Glomerular visceral epithelial cell (primary cell): Measurements from ENCODE around the gene DPYSL4.
"Not testable (repeated sequence)": the region's sequence is repeated elsewhere in the genome, so short reads cannot be mapped to it uniquely, and the experiment has no call there.

Experiments
- DNase-seq: peaks from one replicate; pipeline ENCODE4 v3.0.0-alpha.2; 2016; ENCODE audit errors: extremely low spot score

The DPYSL4 gene

DNA sequence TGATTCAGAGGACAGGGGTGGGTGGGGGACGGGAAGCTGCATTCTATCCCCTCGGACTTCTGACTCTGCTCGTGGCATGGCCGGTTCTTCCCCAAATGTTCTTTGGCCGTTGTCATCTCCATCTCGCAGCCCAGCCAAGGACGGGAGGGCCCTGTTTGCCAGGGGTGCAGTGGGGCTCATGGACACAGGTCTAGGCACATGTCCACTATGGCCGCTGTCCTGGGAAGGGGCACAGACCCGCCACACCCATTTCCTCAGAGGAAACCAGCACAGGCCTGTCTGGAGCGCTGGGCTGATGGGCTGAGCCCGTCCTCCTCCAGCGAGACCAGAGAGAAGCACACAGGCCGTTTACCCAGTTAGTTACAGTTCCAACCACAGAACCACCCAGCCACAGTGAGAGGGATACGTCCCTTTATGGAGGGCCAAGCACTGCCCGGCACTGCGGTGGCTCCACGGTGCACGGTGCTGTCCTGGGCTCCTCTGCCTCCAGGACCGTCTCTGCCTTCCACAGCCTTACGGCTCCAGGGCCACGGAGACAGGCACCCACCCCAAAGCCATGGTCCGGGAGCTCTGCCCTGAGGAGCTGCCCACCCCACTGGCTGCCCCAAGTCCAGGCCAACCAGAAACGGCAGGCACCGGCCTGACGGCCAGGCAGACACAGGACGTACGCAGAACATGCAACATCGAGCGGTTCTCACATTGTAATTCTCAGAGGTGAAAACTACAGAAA is 20.2 kb downstream of the DPYSL4 start:
- DNase-seq = no peak

DNA sequence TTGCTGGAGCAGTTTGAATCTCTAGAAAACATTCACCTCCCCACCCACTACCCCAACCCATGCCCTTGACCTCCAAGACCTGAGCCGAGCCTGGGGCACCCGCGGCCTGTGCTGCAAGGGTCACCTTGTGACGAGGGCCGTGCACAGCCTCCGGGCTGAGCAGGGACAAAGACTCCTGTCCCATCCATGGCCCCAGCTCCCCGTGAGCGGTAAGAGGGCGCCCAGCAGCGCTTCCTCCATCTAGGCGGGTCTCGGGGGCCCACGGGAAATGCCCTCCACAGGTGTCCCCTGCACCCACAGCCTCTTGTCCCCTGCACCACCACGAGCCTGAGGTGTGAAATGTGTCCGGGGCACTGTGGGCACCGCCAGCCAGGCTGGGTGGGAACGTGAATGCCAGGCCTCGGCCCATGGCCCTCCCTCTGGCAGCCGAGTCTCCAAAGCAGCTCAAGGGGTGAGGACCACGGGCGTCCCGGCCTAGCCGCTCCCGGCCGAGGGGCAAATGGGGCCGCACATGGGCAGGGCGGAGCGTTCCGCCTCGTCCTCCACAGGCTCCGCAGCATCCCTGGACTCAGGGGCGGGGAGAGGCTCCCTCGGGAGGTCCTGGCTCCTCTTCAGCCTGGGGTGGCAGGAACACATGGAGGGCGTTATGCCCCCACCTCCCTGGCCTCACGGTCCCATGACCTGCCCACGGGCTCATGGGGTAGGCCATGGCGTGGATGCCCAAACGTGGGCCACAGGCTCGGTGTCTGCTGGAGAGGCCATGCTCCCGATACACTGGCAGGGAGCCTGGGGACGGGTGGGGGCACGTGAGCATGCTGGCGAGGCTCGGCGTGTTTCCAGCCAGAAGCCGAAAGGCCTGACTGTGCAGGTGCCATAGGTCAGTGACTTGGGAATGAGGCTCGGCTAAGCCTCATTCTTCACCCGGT is 21.1 kb downstream of the DPYSL4 start:
- no peak for DNase-seq

DNA sequence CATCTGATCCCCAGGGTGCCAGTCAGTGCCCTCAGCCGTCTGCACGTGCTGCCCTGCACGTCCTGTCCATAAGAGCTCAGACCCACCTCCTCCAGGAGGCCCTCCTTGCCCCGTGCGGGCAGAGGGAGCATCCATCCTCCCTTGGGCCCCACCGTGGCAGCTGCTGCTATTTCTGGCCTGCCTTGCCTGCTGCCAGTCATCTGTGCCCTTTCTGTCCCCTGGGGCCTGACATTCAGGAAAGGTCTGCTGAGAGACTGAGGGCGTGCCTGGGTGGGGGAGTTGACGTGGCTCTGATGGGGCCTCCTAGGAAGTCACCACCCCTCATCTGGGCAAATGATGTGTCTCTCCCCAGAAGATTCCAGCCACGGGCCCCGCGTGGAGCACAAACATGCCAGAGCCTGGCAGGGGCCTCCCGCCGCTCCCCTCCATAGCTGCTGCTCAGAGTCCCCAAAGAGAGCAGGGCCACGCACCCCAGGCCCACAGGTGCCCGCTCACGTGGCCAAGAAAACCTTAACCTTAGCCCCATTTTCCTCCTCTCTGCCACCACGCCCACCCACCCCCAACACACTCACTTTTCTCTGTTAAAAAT is 21.8 kb downstream of the DPYSL4 start:
- no peak for DNase-seq

DNA sequence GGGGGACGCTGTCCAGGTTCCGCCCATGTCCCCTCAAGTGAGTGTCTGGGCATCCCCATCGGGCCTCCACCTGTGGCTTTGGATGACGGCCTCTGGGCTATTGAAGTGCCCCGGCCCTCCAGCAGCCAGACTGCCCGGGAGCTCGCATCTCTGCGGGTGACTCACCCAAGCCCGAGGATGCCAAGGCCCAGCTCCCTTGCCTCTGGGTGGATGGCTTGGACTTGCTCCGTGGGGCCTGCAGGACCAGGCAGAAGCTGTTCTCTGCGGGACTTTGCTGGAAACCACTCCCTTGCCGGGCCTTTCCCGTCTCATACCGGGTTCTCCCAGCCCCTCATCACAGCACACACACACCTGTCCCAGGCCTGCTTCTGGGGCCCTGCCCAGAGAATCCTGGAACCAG is 22.4 kb downstream of the DPYSL4 start:
- peak; percentile 18 for DNase-seq

DNA sequence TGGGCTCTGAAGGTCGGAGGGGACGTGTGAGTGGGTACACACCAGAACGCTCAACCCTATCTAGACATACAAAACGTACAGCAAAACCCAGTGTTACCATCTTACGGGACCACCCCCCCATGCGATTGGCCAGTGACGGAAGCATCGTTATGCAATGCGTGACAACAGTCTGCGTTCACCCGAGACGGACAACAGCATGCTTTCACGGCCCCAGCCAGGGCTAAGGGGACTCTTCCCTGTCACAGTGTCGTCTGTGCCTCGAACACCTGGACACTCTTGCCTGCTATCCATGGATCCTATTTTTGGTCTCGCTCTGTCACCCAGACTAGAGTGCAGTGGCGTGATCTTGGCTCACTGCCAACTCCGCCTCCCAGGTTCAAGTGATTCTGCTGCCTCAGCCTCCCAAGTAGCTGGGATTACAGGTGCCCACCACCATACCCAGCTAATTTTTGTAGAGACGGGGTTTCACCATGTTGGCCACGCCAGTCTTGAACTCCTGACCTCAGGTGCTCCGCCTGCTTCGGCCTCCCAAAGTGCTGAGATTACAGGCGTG is 23.3 kb downstream of the DPYSL4 start:
- no peak for DNase-seq

DNA sequence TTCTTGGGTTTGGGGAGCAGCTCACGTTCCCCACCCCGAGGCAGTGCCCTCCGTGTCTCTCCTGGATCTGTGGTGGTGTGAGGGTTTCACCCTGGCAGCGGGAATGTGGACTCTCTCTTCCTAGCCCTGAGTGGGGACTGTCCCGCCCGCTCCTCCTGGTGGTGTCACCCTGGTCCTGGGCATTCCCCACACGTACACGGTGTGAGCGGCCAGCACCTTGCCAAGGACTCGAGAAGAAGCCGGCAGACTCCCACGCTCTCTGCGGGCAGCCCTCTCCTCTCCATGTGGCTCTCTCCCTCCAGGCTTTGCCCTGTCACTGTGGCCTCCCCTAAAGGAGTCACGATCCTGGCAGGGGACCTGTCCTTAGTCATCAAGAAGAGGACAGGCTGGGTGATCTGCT is 24.0 kb downstream of the DPYSL4 start:
- DNase-seq = no peak

DNA sequence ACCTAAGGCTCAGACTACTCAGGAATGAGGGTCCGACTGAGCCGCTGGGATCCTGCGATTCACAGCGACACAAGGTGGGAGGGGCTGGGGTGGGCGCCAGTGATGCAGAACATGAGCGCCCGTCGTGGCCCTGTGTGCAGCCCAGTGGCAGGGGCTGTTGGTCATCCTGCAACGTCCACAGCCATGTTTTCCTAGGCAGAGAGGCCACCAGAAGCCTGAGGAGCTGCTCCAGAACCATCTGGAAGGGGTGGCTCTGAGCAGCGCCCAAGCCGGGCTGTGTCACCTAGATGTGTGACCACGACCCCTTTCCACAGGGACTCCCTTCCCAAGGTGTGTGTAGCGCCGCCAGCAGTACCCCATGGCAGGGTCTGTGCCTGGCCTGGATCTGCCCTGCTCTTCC is 24.5 kb downstream of the DPYSL4 start:
- DNase-seq = no peak

DNA sequence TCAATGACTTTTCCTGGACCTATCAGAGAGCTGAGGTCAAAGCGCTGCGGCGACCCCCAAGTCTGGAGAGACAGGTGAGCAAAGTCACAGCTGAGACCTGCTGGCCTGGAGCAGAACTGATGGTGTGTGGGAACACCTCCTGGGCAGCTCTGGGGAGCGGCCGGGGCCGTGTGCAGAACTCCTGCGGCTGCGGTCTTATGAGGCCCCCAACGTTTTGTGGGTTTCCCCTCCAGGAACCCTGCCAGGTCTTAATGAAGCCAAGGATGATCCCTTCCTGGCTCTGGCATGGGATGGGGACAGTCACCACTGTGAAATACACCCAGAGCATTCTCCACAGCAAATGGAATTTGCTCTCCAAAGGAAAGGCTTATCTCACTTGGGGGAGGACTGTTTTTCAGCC is 26.1 kb downstream of the DPYSL4 start:
- DNase-seq = no peak

DNA sequence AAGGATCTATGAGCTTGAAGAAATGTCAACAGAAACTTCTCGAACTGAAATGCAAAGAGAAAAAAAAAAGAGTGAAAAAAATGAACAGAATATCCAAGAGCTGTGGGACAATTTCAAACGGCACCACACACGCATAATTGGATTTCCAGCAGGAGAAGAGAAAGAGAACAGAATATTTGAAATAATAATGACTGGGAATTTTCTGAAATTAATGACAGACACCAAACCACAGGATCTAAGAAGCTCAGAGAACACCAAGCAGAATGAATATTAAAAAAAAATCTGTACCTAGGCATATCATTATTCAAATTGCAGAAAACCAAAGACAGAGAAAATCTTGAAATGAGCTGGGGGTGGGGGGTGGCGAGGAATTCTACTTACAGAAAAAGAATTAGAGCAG is 27.2 kb downstream of the DPYSL4 start:
- no peak for DNase-seq

DNA sequence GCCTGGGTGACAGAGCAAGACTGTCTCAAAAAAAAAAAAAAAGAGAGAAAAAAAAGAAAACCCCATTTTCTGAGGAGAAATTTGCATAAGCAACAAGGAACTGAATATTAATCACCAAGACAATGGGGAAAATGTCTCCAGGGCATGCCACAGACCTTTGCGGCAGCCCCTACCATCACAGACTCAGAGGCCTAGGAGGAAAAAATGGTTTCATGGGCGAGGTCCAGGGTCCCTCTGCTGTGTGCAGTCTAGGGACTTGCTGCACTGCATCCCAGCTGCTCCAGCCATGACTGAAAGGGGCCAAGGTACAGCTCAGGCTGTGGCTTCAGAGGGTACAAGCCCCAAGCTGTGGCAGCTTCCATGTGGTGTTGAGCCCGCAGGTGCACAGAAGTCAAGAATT is 29.7 kb downstream of the DPYSL4 start:
- not testable (repeated sequence) for DNase-seq

DNA sequence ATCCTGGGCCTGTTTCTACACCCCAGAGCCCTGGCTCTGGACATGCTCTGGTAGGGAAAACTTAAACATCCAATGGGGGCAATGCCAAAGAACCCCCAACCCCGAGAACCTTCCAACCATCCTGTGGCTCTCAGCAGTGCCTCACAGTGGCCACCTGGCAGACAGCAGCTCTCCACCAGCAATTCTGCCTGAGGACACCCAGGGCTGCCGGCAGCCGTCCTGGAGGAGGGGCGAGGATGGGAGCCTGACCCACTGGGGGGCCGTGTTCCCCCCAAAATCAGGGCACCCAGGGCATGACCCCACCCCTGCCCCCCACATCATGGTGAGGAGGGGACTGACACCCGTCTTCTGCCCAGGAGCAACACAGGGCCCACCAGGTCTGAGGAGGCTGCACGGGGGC is 32.7 kb downstream of the DPYSL4 start:
- no peak for DNase-seq

DNA sequence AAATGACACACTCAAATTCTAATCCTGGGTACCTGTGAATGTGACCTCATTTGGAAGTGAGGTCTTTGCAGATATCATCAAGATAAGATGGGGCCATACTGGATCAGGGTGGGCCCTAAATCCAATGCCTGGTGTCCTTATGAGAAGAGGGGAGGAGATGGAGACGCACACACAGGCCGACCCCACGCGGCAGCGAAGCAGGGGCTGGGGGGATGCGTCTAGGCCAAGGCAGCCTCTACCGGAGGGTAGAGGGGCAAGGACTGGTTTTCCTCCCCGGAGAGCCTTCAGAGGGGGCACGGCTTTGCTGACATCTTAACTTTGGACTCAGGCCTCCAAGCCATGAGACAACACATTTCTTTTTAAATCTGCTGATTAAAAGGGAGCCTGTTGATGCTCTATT is 33.3 kb downstream of the DPYSL4 start:
- DNase-seq = no peak

DNA sequence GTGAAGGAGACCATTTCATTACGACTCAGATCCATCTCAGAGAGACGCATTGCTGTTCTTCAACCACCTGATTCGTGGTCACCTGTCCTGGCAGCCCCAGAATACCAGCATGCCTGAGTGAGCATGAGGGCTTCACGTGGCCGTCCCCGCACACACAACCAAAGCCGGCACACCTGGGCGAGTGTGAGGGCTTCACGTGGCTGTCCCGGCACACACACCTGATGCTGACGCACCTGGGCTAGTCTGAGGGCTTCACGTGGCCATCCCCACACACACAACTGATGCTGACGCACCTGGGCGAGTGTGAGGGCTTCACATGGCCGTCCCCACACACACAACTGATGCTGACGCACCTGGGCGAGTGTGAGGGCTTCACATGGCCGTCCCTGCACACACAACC is 34.2 kb downstream of the DPYSL4 start:
- not testable (repeated sequence) for DNase-seq

DNA sequence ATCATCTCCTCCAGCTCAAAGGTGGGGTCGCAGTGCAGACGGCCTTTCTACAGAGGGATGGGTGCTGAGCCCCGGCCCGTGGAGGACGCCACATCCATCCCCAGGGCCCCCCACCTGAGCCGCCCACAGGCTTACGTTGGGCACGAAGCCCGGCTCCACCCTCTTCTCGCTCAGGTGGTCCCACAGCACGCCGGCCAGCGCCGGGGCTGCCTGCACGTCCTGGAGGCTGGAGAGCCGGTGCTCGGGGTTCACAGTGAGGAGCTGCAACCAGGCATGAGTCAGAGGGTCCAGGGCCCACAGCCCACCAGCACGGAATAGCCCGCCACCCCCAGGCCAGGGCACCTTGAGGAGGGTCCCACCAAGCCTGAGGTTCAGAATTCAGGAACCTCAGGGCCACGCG is 36.0 kb downstream of the DPYSL4 start:
- DNase-seq = no peak

DNA sequence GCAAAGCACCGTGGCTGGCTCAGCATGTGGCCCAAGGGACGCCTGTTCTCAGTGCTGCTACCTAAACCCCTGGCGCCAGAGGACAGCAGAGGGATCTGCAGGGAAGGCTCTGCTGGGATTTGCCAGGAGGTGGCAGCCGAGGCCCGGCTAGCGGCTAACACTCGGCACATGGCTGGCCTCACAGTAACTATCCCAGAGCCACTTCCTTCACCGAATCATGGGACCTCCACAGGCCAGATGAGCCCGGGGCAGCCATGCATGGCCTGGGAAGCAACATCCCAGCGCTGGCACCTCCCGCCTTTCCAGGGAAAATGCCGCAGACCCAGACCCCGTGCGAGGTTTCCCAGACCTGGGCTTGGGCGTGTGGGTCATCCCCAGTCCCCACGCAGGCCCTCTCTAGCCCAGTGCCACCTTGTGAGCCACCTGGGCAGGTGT is 36.4 kb downstream of the DPYSL4 start:
- peak; percentile 85 for DNase-seq

DNA sequence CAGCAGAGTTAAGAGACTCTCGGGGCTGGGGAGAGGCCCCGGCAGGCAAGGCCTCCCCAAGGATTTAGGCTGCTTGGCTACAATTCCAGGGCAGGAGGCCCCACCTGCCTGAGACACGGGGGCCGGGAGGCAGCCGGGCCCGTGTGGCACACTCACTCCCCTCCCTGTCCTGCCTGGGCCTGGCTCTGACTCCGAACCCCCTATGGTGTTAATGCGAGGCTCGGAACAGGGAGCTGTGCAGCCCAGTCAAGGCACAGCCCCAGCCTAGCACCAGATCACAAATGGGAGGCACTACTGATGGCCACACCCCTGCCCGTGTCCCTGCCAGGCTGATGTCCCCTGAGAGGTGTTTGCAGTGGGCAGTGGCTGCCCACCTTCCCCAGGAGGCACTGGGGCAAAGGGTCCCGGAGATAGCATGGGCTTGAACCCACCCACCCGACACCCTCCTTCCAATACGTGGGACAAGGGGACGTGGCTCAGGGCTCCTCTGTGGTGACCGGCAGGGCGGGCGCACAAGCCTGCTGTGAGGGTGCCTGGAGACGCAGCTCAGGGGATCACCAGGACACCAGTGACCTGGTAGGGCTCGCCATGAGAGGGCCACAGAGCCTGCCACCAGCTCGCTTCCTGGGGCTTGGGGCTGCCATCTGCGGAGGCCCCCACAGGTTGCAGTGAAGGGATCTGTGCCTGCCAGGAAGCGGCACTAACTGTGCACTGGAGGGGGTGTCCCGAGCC is 37.0 kb downstream of the DPYSL4 start:
- DNase-seq = no peak

DNA sequence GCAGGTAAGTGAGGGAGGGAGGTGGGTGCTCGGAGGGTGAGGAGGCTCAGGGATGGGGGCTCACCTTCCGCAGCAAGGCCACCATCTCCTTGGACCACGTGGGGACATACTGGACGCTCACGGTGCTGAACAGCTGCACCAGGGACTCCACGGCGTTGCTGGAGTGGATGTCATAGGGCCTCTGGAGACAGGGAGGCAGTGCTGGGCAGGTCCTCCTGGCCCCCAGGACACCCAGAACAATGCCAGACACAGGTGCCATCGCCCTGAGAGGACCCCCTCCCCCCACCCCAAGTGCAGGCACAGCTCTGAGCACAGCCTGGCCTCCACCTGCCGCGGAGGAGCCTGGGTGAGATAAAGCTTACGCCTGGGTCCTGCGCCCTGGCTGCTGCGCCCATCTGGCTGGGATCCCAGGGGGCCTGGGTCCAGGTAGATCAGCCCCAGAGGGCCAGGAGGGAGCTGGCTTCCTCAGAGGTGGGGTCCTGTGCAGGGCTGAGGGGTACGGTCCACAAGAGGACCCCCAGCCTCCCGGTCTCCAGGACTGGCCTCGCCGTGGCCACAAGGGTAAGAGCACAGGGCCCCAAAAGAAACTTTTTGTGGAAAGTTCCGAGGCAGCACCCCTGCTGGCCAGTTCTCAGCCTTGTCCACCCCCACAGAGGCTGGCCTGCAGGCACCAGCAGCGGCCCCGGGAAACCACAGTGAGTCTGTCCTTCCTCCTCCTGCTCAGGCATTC is 37.8 kb downstream of the DPYSL4 start:
- no peak for DNase-seq

DNA sequence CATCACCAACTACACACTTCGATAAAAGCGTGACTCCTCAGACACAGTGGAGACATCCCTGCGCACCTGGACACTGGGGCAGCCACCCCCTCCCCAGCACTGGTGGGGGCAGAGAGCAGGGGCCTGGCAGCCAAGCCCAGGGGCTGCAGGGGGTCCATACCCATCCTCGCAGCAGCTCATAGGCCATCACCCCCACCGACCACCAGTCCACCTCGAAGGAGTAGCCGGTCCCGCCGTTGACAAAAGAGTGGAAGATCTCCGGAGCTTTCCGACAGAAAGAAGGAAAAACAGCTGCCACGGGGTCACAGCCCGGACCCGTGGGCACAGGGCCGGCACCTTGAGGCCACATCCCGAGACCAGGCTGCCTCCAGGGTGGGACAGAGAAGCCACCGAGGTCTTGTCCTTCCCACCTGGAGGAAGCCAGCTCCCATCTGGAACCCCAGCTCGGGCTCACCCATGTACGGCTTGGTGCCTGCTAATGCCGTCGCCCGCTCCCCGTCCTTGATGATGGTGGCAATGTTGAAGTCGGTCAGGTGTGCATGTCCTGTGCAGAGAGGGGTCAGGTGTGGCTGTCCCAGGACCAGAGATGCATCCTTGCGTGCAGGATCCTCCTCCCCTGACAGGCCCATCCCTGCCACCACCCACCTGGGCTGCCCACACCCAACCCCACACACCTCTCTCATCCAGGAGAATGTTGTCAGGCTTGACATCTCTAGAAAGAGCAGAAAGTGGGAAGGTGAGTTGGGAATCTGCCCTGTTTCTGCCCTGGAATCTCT is 38.5 kb downstream of the DPYSL4 start:
- DNase-seq = no peak

DNA sequence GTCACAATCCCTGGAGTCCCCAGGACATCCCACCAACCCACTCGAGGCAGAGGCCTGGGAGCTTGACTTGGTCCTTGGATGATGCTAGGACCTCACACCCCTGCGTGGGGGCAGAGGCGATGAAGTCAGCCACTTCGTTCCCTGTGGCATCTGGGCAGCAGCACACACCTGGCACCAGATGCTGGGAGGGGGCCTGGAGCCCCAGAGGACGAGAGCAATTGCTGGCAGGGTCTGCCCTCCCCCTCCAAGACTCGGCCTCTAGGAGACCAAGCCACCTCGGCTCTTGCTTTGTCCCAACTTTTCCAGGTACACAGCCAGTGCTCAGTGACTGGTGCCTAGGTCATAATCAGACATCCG is 39.1 kb downstream of the DPYSL4 start:
- no peak for DNase-seq
